ENCODE results near the gene ENDOU. TPM values are rescaled to one million over a fixed set of nuclear protein-coding genes. Genes with fewer than 3 reads are reported as not detected.

The ENDOU gene, protein sequence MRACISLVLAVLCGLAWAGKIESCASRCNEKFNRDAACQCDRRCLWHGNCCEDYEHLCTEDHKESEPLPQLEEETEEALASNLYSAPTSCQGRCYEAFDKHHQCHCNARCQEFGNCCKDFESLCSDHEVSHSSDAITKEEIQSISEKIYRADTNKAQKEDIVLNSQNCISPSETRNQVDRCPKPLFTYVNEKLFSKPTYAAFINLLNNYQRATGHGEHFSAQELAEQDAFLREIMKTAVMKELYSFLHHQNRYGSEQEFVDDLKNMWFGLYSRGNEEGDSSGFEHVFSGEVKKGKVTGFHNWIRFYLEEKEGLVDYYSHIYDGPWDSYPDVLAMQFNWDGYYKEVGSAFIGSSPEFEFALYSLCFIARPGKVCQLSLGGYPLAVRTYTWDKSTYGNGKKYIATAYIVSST
- total RNA-seq, result not detected

DNA sequence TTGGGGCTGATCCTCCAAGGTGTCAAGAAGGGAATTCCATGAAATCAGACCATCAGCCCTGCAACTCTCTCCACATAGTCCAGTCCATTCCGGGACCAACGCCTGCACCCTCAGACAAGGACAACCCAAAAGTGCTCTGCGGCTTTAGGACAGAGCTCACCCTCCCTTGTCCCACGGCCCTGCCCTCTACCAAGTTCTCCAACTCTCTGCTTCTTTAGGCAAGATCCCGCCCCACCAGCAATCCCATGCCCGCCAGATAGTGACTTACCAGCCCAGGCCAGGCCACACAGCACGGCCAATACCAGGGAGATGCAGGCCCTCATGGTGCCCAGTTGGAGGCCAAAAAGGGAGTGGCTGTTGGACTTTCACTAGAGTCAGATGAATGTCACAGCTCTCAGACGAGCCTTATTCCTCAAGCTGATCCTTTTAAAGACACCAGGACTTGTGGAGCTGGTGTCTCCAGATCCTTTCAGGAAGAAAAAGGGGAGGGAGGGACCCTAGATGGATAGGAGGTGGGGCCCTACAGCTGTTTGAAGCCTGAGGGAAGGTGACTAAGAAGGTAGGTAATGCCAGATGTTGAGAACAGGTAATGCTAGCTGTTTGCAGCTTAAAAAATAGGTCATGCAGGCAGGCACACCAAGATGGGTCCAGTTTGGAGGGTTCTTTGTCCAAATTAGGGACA lies at the start of gene ENDOU:
Gene ENDOU, minus strand, starts transcription at position 400 of the 682 bp plus-strand sequence. Its CDS starts 77 bp downstream, at position 323.
- DNase-seq (ENCODE audit: low spot score), result no peak
- ATAC-seq, result no peak

DNA sequence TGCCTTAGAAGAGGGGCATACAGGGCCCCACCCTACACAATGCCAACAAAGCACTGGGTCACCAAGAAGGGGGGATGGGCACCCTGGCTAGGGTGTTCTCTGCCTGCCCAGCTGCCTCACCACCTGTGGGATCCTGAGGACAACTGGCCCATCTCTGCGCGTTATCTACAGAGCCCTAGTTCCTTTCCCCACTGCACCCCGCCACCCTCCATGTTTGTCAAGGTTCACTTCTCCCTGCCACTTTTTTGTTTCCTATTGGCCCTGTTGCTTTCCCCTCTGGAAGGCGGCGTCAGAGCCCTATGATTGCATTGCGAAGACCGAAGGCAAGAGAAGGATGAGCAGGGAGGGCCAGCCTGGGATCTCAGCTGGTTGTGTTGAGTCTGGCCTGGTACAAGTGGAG lies 49.4 kb upstream of the ENDOU start:
- ATAC-seq (no peak), DNase-seq (ENCODE audit: low spot score) (no peak)

DNA sequence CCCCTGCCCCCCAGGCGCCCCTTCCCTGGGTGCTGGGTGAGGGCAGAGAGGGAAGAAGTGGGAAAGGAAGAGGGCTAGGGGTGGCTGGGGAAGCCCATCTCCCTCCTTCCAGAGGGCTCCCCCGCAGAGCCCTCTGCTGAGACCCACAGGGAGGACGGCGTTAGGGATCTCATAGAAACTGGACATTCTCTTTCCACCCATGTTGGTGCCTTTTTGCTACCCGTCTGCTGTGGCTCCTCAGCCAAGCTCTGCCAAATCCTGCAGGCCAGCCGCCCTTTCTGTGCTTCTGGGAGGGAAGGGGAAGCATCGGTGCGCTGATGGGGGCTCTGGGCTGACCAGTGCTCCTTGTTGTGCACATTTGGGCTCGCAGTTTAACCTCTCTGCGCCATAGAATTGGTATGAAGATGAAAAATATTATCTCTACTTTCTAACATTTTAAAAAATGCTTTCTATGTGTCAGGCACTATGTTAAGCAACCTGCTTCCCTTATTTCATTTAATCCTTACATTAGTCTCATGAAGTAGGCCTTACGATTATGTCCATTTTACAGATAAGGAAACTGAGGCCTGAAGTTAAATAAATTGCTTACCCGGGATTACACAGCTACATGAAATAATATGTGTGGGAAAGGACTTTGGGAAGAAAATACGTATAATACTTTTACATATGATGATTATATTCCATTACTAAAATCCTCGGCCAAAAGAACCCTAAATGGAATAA lies 48.7 kb upstream of the ENDOU start:
- no peak for DNase-seq (ENCODE audit: low spot score)
- no peak for ATAC-seq

DNA sequence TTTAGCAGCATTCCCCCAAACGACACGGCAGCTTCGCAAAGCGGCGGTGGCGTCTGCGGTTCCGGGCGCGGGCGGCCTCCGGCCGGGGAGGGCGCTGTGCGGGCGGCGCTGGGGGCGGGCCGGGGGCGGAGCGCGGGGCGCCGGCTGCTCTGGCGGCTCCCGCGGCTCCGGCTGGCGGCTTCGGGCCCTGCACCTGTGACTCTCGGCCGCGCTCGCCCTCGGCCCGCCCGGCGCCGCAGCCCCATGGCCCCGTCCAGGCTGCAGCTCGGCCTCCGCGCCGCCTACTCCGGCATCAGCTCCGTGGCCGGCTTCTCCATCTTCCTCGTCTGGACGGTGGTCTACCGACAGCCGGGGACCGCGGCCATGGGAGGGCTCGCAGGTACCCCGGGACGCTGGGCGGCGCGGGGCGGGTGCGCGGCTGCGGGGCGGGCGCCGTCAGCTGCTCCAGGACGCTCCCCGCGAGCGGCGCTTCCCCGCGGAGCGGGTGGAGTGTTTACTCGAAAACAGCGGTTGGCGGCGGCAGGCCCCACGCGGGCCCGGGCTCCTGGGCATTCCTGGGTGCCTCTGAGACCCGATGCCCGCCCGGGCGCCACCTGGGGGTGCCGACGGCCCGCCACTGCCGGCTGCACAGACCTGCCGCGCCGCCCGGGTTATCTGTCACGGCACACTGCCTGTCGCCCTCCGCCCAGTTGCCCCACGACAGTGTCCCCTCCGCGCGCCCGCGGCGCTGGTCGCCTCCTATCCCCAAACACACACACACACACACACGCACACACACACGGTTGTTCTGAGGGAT lies 48.0 kb upstream of the ENDOU start, which contains the start of gene SLC48A1:
Gene SLC48A1, plus strand, starts transcription at position 177 of the 796 bp plus-strand sequence. Its CDS starts 67 bp downstream, at position 244.
- DNase-seq (ENCODE audit: low spot score) (peak; percentile 84), ATAC-seq (peak; percentile 90)

DNA sequence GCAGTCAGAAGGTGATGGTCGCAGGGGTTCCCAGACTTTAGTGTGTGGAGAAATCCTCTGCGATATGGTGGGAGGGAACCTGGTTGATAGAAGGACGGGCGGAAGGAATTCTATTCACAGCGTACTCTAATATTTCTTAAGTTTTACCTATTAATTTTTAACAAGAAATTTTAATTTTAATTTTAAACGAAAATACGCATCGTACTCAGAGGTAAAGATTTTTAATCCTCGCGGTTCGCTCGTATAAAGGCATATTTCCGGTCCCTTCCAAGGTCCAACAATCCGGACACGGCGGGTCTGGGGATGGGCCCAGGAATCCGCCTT lies 47.4 kb upstream of the ENDOU start:
- DNase-seq (ENCODE audit: low spot score) (no peak), ATAC-seq (no peak)

DNA sequence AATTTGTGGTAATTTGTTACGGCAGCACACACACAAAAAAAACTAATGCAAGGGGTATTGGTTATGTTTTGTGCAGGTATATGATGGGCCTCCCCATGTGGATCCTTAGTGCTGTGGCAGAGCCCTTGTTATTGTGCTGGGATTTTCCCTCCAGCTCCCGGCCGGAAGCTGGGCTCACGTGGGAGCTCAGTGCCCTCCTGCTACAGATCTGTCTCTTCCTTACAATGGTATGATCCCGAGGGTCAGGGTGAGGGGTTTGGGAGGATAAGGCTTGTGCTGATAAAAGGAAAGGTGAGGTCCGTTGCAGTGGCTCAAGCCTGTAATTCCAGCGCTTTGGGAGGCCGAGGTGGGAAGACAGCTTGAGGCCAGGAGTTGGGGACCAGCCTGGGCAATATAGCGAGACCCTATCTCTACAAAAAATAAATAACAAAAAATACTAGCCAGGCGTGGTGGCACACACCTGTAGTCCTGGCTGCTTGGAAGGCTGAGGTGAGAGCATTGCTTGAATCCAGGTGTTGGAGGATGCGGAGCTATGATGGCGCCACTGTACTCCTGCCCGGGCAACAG lies 46.9 kb upstream of the ENDOU start:
- no peak for DNase-seq (ENCODE audit: low spot score)
- no peak for ATAC-seq

DNA sequence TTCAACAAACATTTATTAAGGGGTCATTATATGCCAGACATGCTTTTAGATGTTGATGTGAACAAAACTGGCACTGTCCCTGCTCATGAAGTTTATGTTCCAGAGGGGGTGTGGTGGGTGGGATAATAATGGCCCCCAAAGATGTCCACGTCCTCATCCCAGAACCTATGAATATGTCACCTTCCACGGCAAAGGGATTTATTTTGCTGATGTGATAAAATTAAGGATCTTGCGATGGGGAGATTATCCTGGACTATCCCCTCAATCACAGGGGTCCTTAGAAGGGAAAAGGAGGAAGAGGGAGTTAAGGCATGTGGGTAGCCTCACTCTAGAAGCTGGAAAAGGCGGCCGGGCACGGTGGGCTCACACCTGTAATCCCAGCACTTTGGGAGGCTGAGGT lies 46.0 kb upstream of the ENDOU start:
- no peak for ATAC-seq

DNA sequence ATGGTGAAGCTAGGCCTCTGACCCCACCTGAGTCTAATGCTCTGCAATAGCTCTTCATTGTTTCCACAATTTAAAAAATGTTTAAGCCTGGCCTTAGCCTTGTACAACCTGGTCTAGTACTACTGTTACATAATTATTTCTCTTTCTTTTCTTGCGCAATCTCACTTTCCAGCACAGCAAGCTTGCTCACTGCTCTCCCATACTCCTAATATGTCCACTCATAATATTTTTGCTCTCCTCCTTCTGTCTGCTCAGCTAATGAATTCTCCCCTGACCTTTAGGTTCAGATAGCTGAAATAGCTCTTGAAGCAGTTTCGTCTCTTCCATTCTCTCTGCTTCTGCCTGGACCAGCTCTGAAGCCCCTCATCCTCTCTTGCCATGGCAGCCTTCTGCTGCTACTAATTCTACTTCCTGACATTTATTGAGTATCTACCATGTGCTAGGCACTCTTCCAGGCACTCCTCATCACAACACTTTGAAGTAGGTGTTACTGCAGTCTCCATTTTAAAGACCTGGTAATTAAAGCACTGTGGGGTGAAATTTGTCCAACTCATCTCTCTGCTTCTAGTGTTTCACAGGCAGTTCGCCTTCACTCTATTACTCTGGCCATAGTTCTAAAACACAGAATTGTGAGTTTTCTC lies 44.9 kb upstream of the ENDOU start:
- ATAC-seq (peak; percentile 16), DNase-seq (ENCODE audit: low spot score) (no peak)

More for the DNA sequence above, 46.0 kb upstream of the ENDOU start:
- no peak for DNase-seq (ENCODE audit: low spot score)

DNA sequence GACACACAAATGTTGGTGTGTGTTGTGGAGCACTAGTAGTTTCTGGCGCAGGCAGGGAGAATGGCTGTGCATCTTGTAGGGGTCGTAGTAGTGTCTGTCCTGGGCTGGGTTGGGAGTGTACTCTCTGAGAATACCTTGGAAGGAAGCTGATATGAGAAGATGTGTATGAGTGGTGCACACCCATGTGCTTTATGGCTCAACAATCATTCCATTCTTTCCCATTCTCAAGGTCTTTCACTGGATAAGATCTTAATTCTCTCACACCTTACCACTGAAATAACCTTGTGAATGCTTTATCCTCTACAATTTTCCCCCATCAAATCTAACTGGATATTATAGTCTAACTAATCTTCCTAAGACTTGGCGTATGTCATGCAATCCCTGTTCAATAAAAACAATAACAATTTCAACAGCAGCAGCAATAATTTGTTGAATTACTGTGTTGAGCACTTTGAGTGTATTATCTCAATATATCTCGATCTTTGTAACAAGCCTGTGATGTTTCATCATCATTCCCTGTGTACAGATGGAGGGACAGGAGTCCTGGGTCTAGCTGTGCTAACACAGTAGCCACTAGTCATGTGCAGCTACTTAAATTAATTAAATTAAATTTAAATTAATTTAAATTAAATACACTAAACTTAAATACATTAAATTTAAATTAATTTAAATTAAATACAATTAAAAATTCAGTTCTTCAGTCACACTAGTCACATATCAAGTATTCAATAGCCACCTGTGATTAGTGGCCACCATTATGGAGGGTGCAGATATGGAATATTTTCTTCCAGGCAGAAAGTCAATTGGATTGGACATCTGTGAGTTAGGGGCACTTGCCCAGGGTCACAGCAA lies 44.2 kb upstream of the ENDOU start:
- DNase-seq (ENCODE audit: low spot score), result no peak
- no peak for ATAC-seq

DNA sequence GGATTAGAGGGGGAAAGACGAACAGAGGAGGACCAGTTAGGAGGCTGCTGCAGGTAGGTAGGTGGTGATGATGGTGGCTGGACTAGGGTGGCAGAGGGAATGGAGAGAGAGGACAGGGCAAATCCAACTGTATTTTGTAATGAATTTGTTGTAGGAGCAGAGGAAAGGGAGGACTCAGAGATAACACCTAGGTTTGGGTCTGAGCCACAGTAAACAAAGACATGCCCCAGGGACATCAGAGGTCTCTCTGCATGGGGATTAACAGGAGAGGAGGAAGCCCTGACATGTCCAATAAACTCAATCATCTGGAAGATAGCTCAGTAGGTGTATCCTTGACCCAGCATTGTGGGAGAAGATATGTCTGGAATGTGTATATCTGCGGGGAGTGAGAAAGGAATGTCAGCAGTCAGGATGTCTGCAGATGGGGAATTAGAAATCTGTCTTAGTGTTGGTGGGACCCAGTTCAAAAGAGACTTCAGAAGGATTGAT lies 43.1 kb upstream of the ENDOU start:
- ATAC-seq (peak; percentile 47), DNase-seq (ENCODE audit: low spot score) (no peak)

DNA sequence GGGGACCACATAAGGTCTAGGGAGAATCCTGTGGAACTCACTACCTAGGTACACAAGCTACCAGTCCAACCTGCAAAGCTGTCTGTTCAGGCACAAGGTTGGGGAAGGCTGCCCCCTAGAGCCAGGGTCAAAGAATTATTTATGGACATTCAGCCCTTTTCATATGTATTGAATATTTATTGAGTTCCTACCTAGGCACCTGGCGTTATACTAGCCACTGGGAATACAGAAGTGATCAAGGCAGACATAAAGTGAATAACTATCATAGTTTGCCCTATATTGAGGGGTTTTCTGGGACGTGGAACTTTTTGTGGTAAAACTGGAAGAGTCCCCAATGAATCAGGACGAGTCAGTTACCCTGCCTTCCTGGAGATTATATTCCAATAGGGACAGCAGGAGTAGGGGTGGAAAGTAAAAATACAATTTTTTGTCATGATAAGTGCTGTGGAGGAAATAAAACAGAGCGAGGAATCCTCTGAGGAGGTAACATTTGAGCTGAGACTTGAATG lies 42.0 kb upstream of the ENDOU start:
- DNase-seq (ENCODE audit: low spot score) (peak; percentile 62), ATAC-seq (peak; percentile 71)

DNA sequence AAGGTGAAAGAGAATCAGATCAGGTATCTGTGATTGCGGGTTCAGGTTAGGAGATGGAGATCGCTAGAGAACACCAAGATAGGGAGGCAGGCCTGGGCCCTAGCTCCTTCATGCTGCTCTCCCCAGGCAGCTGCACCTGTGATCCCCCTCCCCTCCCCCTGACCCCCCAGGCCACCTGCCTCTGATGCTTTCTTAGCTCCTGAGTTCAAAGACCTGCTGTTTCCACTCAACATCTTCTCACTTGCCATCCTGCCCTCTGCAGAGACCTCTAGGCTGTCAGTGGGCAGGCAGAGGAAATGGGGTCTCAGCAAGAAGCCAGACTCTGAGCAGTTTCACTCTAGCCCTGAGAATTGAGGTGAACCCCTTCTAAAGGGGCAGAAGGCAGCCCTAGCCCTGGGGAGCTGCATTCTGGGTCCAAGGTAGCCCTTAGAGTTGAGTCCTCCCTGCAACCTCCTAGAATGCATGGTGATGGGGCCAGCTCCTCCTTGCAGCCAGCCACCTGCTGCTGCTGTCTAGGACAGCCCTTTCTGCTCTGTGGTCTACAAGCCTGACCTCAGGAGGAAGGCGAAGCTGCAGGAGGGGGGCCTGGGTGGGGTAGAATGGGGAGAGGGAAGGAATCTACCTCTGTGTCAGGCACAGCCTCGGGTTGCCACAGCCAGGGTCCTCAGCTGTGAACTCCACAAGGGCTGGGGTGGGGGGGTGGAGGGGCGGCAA lies 41.4 kb upstream of the ENDOU start:
- DNase-seq (ENCODE audit: low spot score) (no peak), ATAC-seq (no peak)

DNA sequence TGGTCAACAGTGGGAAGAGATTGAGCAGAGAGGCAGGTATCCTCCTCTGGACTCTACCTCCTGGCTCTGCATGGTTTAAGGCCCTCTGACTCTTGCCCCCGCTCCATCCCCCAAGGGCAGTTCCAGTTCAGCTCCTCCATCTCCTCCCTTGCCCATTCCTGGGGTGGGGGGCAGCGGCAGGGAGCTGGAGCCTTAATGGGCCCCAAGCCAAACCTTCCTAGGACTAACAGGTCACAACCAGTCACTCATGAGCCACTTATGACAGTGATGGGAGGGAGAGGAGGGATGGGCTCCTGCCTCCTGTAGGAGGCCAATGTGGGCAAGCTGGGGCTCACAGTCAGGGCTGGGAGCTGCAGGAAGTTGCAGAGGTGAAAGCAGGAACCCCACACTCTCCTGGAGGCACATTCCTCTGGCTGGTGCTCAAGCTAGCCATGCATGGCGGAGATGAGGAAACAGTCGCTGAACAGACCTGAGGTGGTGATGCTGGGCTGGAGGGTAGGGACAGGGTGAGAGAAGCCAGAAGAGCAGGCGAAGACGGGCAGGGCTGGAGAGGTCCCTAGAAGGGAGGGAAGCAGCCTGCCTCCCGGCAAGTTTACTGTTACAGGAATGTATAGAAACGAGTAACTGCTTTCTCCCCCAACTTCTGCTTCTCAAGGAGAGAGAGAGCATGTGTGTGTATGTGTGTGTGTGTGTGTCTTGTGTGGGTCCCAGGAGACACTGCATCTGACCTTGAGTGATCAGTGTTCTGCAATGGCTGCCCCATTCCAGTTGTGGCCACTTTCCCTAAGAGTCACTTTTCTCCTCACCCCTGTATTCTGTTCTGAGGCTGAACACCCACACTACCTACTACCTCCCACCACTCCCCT lies 38.4 kb upstream of the ENDOU start:
- DNase-seq (ENCODE audit: low spot score) (no peak), ATAC-seq (no peak)

DNA sequence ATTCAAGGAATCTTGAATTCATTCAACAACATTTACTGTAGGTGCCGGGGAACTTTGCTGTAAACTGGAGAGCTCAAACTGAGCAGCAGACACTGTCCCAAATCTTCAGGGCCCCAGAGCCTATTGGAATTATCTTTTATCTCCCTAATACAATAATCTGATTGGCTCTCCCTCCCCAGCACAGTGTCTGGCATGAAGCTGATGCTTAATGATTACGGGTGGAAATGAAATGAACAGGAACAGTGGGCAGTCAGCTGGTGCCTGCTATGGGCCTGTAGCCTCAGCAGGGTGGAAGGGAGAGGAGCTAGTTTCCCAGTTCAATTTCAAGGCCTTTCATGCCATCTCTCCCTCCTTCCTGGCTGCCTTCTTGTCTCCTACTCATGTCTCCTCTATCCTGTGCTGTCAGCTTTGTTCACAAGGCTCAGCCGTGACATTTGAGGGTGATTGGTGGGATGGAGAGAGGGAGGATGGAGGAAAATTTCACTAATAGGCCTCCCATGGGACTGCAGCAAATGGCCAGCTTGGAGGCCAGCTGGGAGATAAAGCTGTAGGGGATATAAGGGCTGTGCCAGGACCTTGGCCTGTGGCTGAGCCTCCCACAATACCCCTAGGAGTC lies 37.7 kb upstream of the ENDOU start:
- ATAC-seq (no peak), DNase-seq (ENCODE audit: low spot score) (no peak)

DNA sequence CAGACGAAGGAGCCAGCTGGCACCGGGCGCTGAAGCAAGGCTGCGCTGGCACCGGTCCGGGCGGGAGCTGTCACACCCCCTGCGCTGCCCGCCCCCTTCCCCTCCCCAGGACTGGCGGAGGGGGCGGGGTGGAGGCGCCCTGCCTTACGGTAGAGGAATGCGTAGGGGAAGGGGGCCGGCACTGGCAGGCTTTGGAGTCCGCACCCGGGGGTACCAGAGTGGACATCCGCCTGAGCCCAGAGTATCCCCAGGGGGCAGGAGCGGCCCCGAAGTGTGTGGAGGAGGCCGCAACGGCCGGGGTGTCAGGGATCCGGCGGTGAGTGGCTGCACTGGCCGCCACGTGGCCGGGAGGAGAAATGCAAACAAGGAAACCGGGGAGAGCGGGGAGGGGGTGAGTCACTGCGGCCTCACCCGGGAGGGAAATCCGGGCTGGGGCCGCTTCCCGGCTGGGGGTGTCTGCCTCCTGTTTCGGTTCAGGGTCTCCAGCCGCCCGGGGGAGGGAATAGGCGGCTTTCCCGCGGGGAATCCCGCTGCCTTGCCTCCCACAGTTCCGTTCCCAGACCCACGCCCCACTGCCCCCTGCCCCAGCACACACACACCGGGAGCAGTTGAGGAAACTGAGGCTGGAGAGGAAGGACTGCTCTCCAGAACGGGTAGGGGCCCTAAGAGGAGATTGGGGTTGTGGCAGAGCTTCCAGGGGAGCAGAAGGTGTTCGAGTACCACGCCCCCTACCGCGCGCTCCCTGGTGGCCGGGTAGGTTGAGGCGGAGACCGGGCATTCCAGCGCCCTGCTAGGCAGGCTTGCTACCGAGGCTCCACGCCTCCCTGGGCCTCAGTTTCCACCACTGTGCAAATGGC lies 33.8 kb upstream of the ENDOU start, which contains the start of gene RAPGEF3:
Gene RAPGEF3, minus strand, starts transcription at position 47 of the 857 bp plus-strand sequence. CDS start 324 bp downstream, outside the sequence.
- ATAC-seq (peak; percentile 92), DNase-seq (ENCODE audit: low spot score) (peak; percentile 79)

DNA sequence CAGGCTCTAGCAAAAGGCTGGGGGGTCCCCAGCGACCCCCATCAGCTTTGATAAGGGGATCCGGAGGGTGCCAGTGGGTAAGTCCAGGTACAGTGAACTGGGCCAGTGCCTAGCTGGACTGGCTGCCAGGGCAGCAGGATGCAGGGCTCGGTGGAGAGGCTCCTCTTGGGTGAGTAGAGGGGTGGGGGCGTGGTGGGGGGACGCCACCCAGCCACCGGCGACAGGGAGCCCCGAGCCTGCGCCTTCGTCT lies 33.2 kb upstream of the ENDOU start:
- ATAC-seq, result no peak
- no peak for DNase-seq (ENCODE audit: low spot score)

Data from left lobe of liver (tissue), 2 donors.